RWPE1 (cell line): ENCODE results near the gene BMPER.
A peak's percentile ranks its signal among the peaks of the same experiment; 100 is the strongest.

Experiments used
- CTCF ChIA-PET: fragments of 350-600 bp; sonication (Branson Sonifier 250); formaldehyde crosslinking; extraction: SDS; loops from one replicate; lab custom pipeline; 2021; lab: Yijun Ruan, JAX
- POLR2A ChIA-PET: fragments of 400-600 bp; formaldehyde crosslinking; extraction: SDS; loops from one replicate; lab custom pipeline; 2020; ENCODE audit warnings: antibody characterized with exemption; ENCODE audit not compliant: low non-redundant PET; lab: Yijun Ruan, JAX
- DNase-seq: peaks from one replicate; pipeline ENCODE4 v3.0.0; 2012; ENCODE audit warnings: low spot score
- H3K27ac ChIP-seq: fragments of 450-650 bp; 2 replicates; pipeline ENCODE4 v1.5.1; 2017
- TF ChIP-seq, protein P1 (sequence below): fragments of 450-650 bp; conservative IDR thresholded peaks from 2 replicates; pipeline ENCODE4 v1.5.1; 2017; ENCODE audit warnings: low read depth, mild to moderate bottlenecking

The BMPER gene

DNA sequence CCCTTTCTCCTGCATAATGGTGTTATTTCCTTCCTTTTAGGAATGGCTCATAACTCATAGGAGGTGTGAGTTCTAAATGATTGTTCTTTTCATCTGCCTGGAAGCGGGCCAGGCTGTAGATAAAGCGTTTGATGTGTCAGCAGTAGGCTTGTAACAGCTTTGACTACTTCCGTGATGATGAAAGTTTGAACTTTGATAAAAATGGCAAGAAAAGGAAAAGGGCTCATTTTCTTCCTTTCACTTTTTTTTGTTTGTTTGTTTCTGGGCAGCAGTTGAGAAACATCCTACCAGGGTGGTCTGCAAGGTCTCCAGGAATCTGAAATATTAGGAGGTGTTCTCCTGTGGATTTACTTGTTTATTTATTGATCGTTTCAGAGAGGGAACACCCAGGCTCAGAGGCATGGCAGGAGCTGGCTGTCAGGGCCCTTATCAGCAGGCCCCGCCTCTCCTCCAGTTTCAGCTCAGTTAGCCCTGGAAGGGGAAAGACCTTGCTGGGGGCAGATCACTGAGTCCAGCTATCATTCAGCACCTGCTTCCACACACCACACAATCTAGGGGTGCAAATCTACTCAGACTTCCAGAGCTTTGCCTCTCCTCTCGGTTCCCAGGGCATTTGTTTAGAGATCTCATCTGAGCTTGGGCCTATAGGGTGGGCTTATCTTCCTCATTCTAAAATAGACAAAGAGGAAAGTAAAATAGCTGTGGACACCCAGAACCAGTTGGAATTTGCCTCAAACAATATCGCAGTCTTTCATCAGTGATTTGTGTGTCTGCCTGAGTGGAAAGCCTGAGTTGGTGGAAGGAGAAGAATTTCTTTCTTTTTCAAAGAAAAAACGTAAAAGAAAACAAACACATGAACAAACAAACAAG lies 130.9 kb downstream of the BMPER start:
- H3K27ac ChIP-seq, result no peak overlapping the region
- ChIA-PET POLR2A (no interaction called here), CTCF (interaction anchor here (0.5 to 0.6 kb wide), 2 partner anchors 278 to 725 kb away, joined by 3 to 4 read pairs; no protein-coding TSS in a partner anchor)
- DNase-seq, result peak; percentile 55
- TF ChIP-seq, protein P1, sequence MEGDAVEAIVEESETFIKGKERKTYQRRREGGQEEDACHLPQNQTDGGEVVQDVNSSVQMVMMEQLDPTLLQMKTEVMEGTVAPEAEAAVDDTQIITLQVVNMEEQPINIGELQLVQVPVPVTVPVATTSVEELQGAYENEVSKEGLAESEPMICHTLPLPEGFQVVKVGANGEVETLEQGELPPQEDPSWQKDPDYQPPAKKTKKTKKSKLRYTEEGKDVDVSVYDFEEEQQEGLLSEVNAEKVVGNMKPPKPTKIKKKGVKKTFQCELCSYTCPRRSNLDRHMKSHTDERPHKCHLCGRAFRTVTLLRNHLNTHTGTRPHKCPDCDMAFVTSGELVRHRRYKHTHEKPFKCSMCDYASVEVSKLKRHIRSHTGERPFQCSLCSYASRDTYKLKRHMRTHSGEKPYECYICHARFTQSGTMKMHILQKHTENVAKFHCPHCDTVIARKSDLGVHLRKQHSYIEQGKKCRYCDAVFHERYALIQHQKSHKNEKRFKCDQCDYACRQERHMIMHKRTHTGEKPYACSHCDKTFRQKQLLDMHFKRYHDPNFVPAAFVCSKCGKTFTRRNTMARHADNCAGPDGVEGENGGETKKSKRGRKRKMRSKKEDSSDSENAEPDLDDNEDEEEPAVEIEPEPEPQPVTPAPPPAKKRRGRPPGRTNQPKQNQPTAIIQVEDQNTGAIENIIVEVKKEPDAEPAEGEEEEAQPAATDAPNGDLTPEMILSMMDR, result no peak

DNA sequence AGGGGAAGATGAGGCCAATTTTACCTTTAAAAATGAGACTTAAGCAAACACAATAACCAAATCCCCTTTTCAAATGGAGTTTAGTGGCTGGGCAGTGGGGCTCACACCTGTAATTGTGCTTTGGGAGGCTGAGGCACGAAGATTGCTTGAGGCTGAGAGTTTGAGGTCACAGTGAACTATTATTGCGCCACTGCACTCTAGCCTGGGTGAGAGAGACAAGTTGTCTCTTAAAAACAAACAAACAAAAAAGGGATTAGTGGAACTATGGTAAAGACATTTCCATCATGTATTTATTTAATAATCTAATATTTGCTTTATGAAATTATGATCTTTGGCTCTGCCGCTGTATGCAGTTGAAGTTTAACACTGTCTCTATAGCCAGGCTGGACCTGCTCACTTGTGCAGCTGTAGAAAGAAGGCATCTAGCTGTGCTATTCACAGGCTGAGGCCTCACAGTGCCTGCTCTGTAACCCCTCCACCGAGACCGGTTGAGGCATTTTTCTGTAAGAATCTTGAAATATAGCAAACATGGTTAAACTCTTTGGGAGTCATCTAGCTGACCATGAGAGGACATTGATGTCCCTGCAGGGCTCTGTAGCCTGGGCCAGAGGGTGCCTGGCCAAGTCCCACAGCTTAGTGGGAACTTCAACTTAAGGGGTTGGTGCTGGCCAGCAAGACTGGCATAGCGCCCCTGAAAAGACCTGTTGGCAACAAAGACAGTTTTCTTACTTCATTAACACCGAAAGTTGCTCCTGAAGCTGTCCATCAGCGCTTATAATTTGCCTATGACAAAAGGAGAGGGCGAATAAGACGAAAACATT lies 131.8 kb downstream of the BMPER start:
- ChIA-PET POLR2A (no interaction called here), CTCF (interaction anchor here (0.5 kb wide), 1 partner anchor 279 kb away, joined by 4 read pairs; no protein-coding TSS in a partner anchor)
- DNase-seq, result no peak
- TF ChIP-seq, protein P1, result no peak
- no peak overlapping the region for H3K27ac ChIP-seq

DNA sequence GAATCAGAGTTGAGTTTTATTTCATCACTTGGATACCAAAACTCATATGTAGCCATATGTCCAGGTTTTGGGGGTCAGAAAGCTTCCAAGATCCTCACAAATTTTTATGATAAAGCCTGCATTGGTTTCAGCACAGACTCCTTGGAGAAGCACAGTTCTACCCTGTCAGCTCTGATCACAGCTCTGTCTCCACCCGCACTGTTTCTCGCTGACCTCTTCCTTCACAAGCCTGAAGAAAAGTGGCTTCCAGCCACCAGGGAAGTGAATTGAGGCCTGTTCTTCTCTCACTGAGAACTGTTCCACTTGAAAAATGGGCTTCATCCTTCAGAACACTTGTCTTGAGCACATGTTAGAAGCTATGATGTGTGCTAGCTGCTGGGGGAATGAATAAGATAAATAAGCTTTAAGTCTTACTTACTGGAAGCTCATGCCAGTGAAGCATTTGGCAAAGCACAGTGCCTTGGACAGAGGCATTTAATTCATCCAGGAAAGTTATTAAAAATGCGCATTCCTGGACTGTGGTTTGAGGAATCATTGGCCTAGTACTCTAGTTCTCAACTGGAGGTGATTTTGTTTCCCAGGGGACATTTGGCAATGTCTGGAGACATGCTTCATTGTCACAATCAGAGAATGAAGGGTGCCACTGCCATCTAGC lies 133.6 kb downstream of the BMPER start:
- POLR2A ChIA-PET, result no interaction called here
- CTCF ChIA-PET, result no interaction called here
- TF ChIP-seq, protein P1, result no peak
- DNase-seq, result no peak
- no peak overlapping the region for H3K27ac ChIP-seq

DNA sequence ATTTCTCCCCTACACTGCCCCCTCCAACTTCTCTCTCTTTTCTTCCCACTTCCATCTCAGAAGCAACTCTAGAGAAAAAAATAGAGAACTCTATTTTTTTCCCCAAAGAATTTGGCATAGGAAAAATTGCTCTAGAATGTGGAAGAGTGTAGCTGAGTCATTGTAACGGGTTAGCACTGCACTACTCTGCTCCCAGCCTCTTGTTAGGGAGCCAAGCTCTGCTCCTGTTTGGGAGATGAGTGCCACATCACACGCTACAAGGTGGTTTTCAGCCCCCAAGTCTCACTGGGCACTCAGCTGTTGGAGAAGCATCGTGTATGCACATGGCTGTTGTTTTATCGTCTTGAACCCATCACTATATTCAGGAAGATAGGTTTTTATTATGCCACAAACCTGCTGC lies 136.4 kb downstream of the BMPER start:
- no peak for DNase-seq
- POLR2A ChIA-PET, result no interaction called here
- CTCF ChIA-PET, result interaction anchor here (0.6 kb wide), 1 partner anchor 18 kb away, joined by 3 read pairs; no protein-coding TSS in a partner anchor
- TF ChIP-seq, protein P1, result no peak
- H3K27ac ChIP-seq, result no peak overlapping the region

- TF ChIP-seq, protein P1, result no peak
- no peak overlapping the region for H3K27ac ChIP-seq
- no peak for DNase-seq
- ChIA-PET POLR2A (no interaction called here), CTCF (interaction anchor here (0.6 kb wide), 1 partner anchor 18 kb away, joined by 3 read pairs; no protein-coding TSS in a partner anchor)
Observed at GRCh38 chr7:34042406-34042805, 137.1 kb downstream of the BMPER start.
